B cell (primary cell): Measurements from ENCODE around the gene ZCCHC10. TPM values are rescaled to one million over a fixed set of nuclear protein-coding genes. Genes with fewer than 3 reads are reported as not detected.

ENCODE experiments used
- ATAC-seq: fragments of 200-7000 bp; cut with Tn5 transposase; one replicate; pipeline ENCODE4 v1.10.0; 2021; ENCODE audit warnings: low read depth, mild to moderate bottlenecking, moderate number of reproducible peaks, moderate library complexity
- CTCF ChIA-PET: fragments of 350-600 bp; sonication (Branson Sonifier 250); formaldehyde crosslinking; loops from one replicate; lab custom pipeline; 2021; ENCODE audit warnings: antibody characterized with exemption, inconsistent platforms; lab: Charles Lee
- POLR2A ChIA-PET: fragments of 350-600 bp; sonication (Branson Sonifier 250); formaldehyde crosslinking; loops from one replicate; lab custom pipeline; 2021; ENCODE audit warnings: antibody characterized with exemption; lab: Charles Lee
- DNase-seq: peaks from one replicate; pipeline ENCODE4 v3.0.0; 2013
- H2AFZ ChIP-seq: 2 replicates; pipeline ENCODE4 v1.6.1; 2012; ENCODE audit warnings: mild to moderate bottlenecking, low read depth, low read length; ENCODE audit not compliant: insufficient read depth, poor library complexity, severe bottlenecking
- H3K27ac ChIP-seq, 2 donors: 1 replicate in 1 of 2; 2 replicates in 1 of 2; pipeline ENCODE4 v1.5.1; 2012 to 2013; ENCODE audit warnings: low read length in 2 of 2, mild to moderate bottlenecking in 2 of 2, moderate library complexity in 1 of 2
- H3K27me3 ChIP-seq, 4 experiments: fragments of 200-600 bp in 1 of 4; sonication (generic) in 1 of 4; replicated peaks in 1 of 4; 1 replicate in 2 of 4; 2 replicates in 2 of 4; pipeline versions ENCODE4 v1.6.1 to v1.7.0; 2013 to 2016; ENCODE audit warnings: low read length in 3 of 4, mild to moderate bottlenecking in 2 of 4, mixed read lengths in 1 of 4, moderate library complexity in 1 of 4; ENCODE audit not compliant: insufficient read depth in 4 of 4, control insufficient read depth in 3 of 4; ENCODE audit errors: control extremely low read depth in 1 of 4
- H3K36me3 ChIP-seq, 2 experiments: replicated peaks in 1 of 2; 1 replicate in 1 of 2; 2 replicates in 1 of 2; pipeline versions ENCODE4 v1.6.1 to v1.7.1; 2013; ENCODE audit warnings: low read length in 1 of 2; ENCODE audit not compliant: insufficient read depth in 2 of 2, control insufficient read depth in 1 of 2; ENCODE audit errors: control extremely low read depth in 1 of 2, extremely low read depth in 1 of 2
- H3K4me1 ChIP-seq, 2 donors: fragments of 200-600 bp in 1 of 2; sonication (generic) in 1 of 2; 1 replicate in 1 of 2; 2 replicates in 1 of 2; pipeline versions ENCODE4 v1.5.1 to v1.6.1; 2013 to 2017; ENCODE audit warnings: low read length in 2 of 2; ENCODE audit not compliant: control insufficient read depth in 2 of 2, insufficient read depth in 2 of 2
- H3K4me2 ChIP-seq: replicated peaks from 2 replicates; pipeline ENCODE3; 2012; ENCODE audit warnings: mild to moderate bottlenecking, low read depth, low read length; ENCODE audit not compliant: poor library complexity, severe bottlenecking
- H3K4me3 ChIP-seq, 5 experiments: fragments of 200-600 bp in 1 of 5; sonication (generic) in 1 of 5; 1 replicate in 3 of 5; 2 replicates in 2 of 5; pipeline versions ENCODE4 v1.5.1 to v1.7.0; 2011 to 2016; ENCODE audit warnings: low read length in 4 of 5, mild to moderate bottlenecking in 4 of 5, low read depth in 2 of 5, control low read depth in 1 of 5, moderate library complexity in 1 of 5; ENCODE audit not compliant: insufficient read depth in 1 of 5; ENCODE audit errors: control extremely low read depth in 1 of 5, extremely low read depth in 1 of 5
- H3K79me2 ChIP-seq: fragments of 200-600 bp; sonication (generic); one replicate; pipeline ENCODE4 v1.6.0; 2016; ENCODE audit warnings: low read length; ENCODE audit not compliant: control insufficient read depth, insufficient read depth
- H3K9ac ChIP-seq: fragments of 200-600 bp; sonication (generic); 2 replicates; pipeline ENCODE4 v1.6.1; 2017; ENCODE audit warnings: mild to moderate bottlenecking, low read length, moderate library complexity
- H3K9me3 ChIP-seq, 3 donors: one replicate each; pipeline versions ENCODE4 v1.6.1 to v1.7.1; 2013; ENCODE audit warnings: low read length in 2 of 3; ENCODE audit not compliant: control insufficient read depth in 2 of 3, insufficient read depth in 1 of 3; ENCODE audit errors: control extremely low read depth in 1 of 3
- H4K20me1 ChIP-seq: 2 replicates; pipeline ENCODE4 v1.6.0; 2012; ENCODE audit warnings: mild to moderate bottlenecking, low read length; ENCODE audit not compliant: insufficient read depth, control insufficient read depth, poor library complexity, severe bottlenecking
- H3K27ac Mint-ChIP-seq: one replicate; pipeline ENCODE4 v1.8.0; 2021; ENCODE audit warnings: mixed read lengths
- H3K27me3 Mint-ChIP-seq: one replicate; pipeline ENCODE4 v1.8.0; 2021; ENCODE audit warnings: mixed read lengths
- H3K4me1 Mint-ChIP-seq: one replicate; pipeline ENCODE4 v1.8.0; 2021; ENCODE audit warnings: mixed read lengths
- H3K4me3 Mint-ChIP-seq: one replicate; pipeline ENCODE4 v1.8.0; 2021; ENCODE audit warnings: mixed read lengths
- H3K9me3 Mint-ChIP-seq: one replicate; pipeline ENCODE4 v1.8.0; 2022; ENCODE audit warnings: mixed read lengths; ENCODE audit not compliant: insufficient read depth
- CTCF ChIP-seq: fragments of 200-600 bp; IDR thresholded peaks from one replicate; pipeline ENCODE4 v1.8.0; 2022; ENCODE audit warnings: antibody characterized with exemption, mild to moderate bottlenecking
- EZH2 ChIP-seq: IDR thresholded peaks from 2 replicates; pipeline ENCODE4 v1.6.1; 2012; ENCODE audit warnings: borderline replicate concordance, low read depth, mild to moderate bottlenecking, moderate library complexity, low read length; ENCODE audit not compliant: insufficient read depth, poor library complexity, severe bottlenecking
- WGBS: methylation state at CpG from one replicate; pipeline ENCODE4 v1.1.5; 2013; ENCODE audit warnings: missing lambda C conversion rate; ENCODE audit not compliant: insufficient coverage; 5-methylcytosine and 5-hydroxymethylcytosine counted together
- intact Hi-C: fragments of 100-400 bp; cut with micrococcal nuclease; formaldehyde crosslinking; loops from one replicate; pipeline ENCODE4 v1.10.0; 2022
- polyA minus RNA-seq: library from RNA; depleted of rRNA, polyadenylated mRNA; stranded (reverse); fragments of >200 nt; gene quantifications from 2 replicates; pipeline ENCODE4 v1.2.3, GENCODE V29; 2012
- polyA plus RNA-seq: library from polyadenylated mRNA; depleted of rRNA; stranded (reverse); fragments of >200 nt; gene quantifications from 2 replicates; pipeline ENCODE4 v1.2.3, GENCODE V29; 2012
- total RNA-seq, 2 donors: library from RNA; stranded (reverse); fragments of 120-200 nt in 1 of 2; gene quantifications; 1 replicate in 1 of 2; 2 replicates in 1 of 2; pipeline versions ENCODE4 v1.2.3 to v1.2.4, GENCODE V29; 2013 to 2022

Gene ZCCHC10
- total RNA-seq (30.6 and 34.0 TPM in 2 replicates), polyA plus RNA-seq (16.5 and 19.9 TPM in 2 replicates), polyA minus RNA-seq (1.8 and 10.3 TPM in 2 replicates)
- total RNA-seq (2013) = 32.9 TPM

GRCh38 chr5:133025804-133026663 is at the start of gene ZCCHC10:
TSS of gene ZCCHC10 (minus strand) at chr5:133026549. CDS start at chr5:133026537, 12 bp downstream.
- H3K4me1 Mint-ChIP-seq = peaks cover 42% of the 10 kb centered on the region
- peak within 1 kb of the TSS; percentile 93 for H3K27ac Mint-ChIP-seq
- no peaks in the 10 kb centered on the region for H3K27me3 Mint-ChIP-seq
- under 1% methylated on average over 51 of the region's 53 CpGs for WGBS
- Histone ChIP-seq H3K9me3 (no peaks in the 10 kb centered on the region), H3K9ac (peak within 1 kb of the TSS; percentile 99), H2AFZ (peak within 1 kb of the TSS; percentile 99), H3K4me1 (peaks cover 26 to 32% of the 10 kb centered on the region in 2 donors), H3K27me3 (no peaks in the 10 kb centered on the region), H4K20me1 (no peaks in the 10 kb centered on the region), H3K27ac (peak within 1 kb of the TSS; percentile 92 to 98), H3K4me2 (peak within 1 kb of the TSS; percentile 90), H3K4me3 (peak within 1 kb of the TSS; percentile 93 to 100 (median 98)), H3K79me2 (peaks cover 52% of the 10 kb centered on the region), H3K36me3 (peaks cover 0 to 15% of the 10 kb centered on the region in 2 experiments)
- ATAC-seq (peak; percentile 99), DNase-seq (peak; percentile 94)
- ChIA-PET CTCF (interaction anchor here (0.8 to 1.2 kb wide), 4 partner anchors 9 to 78 kb away, joined by 3 read pairs; no protein-coding TSS in a partner anchor), POLR2A (interaction anchor here (0.6 to 2.0 kb wide), 6 partner anchors 14 to 1520 kb away, joined by 3 to 27 read pairs (median 8); partner anchors contain the start of genes AFF4 and HSPA4)
- H3K9me3 Mint-ChIP-seq = no peaks in the 10 kb centered on the region
- intact Hi-C loops = loop anchor here (1.0 to 10.0 kb wide), 3 partner anchors 26 to 939 kb away; partner anchors contain the start of genes AFF4, C5orf15 and HSPA4
- peak within 1 kb of the TSS; percentile 90 for H3K4me3 Mint-ChIP-seq
- no peak for TF ChIP-seq EZH2
- TF ChIP-seq CTCF = no peak
